Right lobe of liver (tissue), 6 donors: Measurements from ENCODE around the gene IKBKE. TPM values are rescaled to one million over a fixed set of nuclear protein-coding genes. Genes with fewer than 3 reads are reported as not detected.
A peak's percentile ranks its signal among the peaks of the same experiment; 100 is the strongest.

Experiments used
- ATAC-seq, 4 donors: fragments of 200-7000 bp; cut with Tn5 transposase; one replicate each; pipeline ENCODE4 v1.9.1; 2020; ENCODE audit warnings: mild to moderate bottlenecking in 4 of 4, moderate library complexity in 4 of 4
- DNase-seq, 3 donors: peaks; one replicate each; pipeline ENCODE4 v3.0.0-alpha.2; 2020
- H3K27ac ChIP-seq, 3 donors: fragments of 200-600 bp; one replicate each; pipeline ENCODE4 v1.8.0; 2022
- H3K27me3 ChIP-seq, 2 donors: fragments of 200-600 bp; one replicate each; pipeline ENCODE4 v1.8.0; 2022
- H3K36me3 ChIP-seq, 4 donors: fragments of 200-600 bp; sonication (generic) in 1 of 4; one replicate each; pipeline versions ENCODE4 v1.5.1 to v1.8.0; 2017 to 2022; ENCODE audit warnings: control low read depth in 1 of 4
- H3K4me1 ChIP-seq, 4 donors: fragments of 200-600 bp; sonication (generic) in 1 of 4; one replicate each; pipeline versions ENCODE4 v1.5.1 to v1.8.0; 2017 to 2022; ENCODE audit warnings: control low read depth in 1 of 4
- H3K4me3 ChIP-seq, 3 donors: fragments of 200-600 bp; one replicate each; pipeline ENCODE4 v1.8.0; 2022
- H3K9me3 ChIP-seq, 4 donors: fragments of 200-600 bp; sonication (generic) in 1 of 4; one replicate each; pipeline versions ENCODE4 v1.5.1 to v1.8.0; 2017 to 2022; ENCODE audit warnings: control low read depth in 1 of 4
- CTCF ChIP-seq, 4 donors: fragments of 200-600 bp in 3 of 4; fragments of 450-650 bp in 1 of 4; IDR thresholded peaks; one replicate each; pipeline versions ENCODE4 v1.5.1 to v1.8.0; 2016 to 2022; ENCODE audit warnings: antibody characterized with exemption in 4 of 4, mild to moderate bottlenecking in 2 of 4
- POLR2A ChIP-seq: fragments of 450-650 bp; IDR thresholded peaks from one replicate; pipeline ENCODE4 v1.6.1; 2017; ENCODE audit warnings: antibody characterized with exemption, mild to moderate bottlenecking
- WGBS: methylation state at CpG from one replicate; pipeline ENCODE4 v1.1.6; 2018; ENCODE audit warnings: low coverage, low lambda C conversion rate; ENCODE audit not compliant: insufficient coverage; ENCODE audit errors: missing lambda C conversion rate; 5-methylcytosine and 5-hydroxymethylcytosine counted together
- intact Hi-C, 2 donors: fragments of 100-400 bp; cut with DNase I; formaldehyde crosslinking; loops; one replicate each; pipeline versions ENCODE4 v1.11.2 to v1.14.1; 2022
- total RNA-seq, 6 experiments: library from RNA; depleted of rRNA in 2 of 6; stranded (reverse); fragments of >200 nt in 2 of 6; fragmentation: NEBNext Ultra II Directional in 3 of 6; extraction: Animal tissue kit (Norgen Biotek cat#: 25700) in 3 of 6; gene quantifications; one replicate each; pipeline versions ENCODE4 v1.1.0 to v1.2.4, GENCODE V29; 2016 to 2023
- donor health status: DM: no; HTN: yes; CAD: no.
- donor health status: DM: no; HTN: no; CAD: no.
- donor health status: DM: no; HTN: no; CAD: no.
- donor health status: DM: no; HTN: yes; CAD: no.
- donor health status: DM: no; HTN: yes; CAD: no.

Gene IKBKE
- total RNA-seq, 6 experiments from 2014 or later: 0.86 to 2.7 (median 1.9) TPM

- no peak for TF ChIP-seq POLR2A
- no peak for TF ChIP-seq CTCF (IDR thresholded peaks at IDR 0.05)
- 81% methylated on average over 3 of the region's 6 CpGs for WGBS
- Histone ChIP-seq H3K36me3 (no peaks in the 10 kb centered on the region), H3K4me1 (peaks cover 0 to 16% (median 0%) of the 10 kb centered on the region in 4 donors), H3K27me3 (no peaks in the 10 kb centered on the region), H3K4me3 (no peak overlapping the region), H3K27ac (no peak overlapping the region), H3K9me3 (no peaks in the 10 kb centered on the region)
- intact Hi-C loops: no loop called here
- ATAC-seq (no peak), DNase-seq (no peak)
These were observed 24.8 kb downstream of the IKBKE start for GRCh38 chr1:206495011-206495461.

- no peak for DNase-seq
- Histone ChIP-seq H3K27ac (no peak overlapping the region), H3K4me3 (no peak overlapping the region), H3K9me3 (no peaks in the 10 kb centered on the region), H3K4me1 (peaks cover 0 to 17% (median 0%) of the 10 kb centered on the region in 4 donors), H3K36me3 (no peaks in the 10 kb centered on the region), H3K27me3 (no peaks in the 10 kb centered on the region)
- peak in 1 of 4 donors; percentile 9 for ATAC-seq
- TF ChIP-seq POLR2A (no peak), CTCF (IDR thresholded peaks at IDR 0.05) (no peak)
- WGBS: 49% methylated on average over 2 of the region's 3 CpGs
- intact Hi-C loops: no loop called here
These were observed 25.3 kb downstream of the IKBKE start for GRCh38 chr1:206495493-206496046.

- no peak overlapping the region for H3K4me3 ChIP-seq
- no peaks in the 10 kb centered on the region for H3K27me3 ChIP-seq
- no peaks in the 10 kb centered on the region for H3K9me3 ChIP-seq
- peaks cover 0 to 24% (median 3%) of the 10 kb centered on the region in 4 donors for H3K4me1 ChIP-seq
- TF ChIP-seq CTCF (IDR thresholded peaks at IDR 0.05) (no peak), POLR2A (no peak)
- H3K36me3 ChIP-seq: no peaks in the 10 kb centered on the region
- intact Hi-C loops: no loop called here
- DNase-seq (peak in 2 of 3 donors; percentile 67 to 75), ATAC-seq (peak; percentile 22 to 61 (median 42))
- 27% methylated on average over 3 of the region's 6 CpGs for WGBS
- no peak overlapping the region for H3K27ac ChIP-seq
These were observed 26.0 kb downstream of the IKBKE start for GRCh38 chr1:206496131-206496793.

GRCh38 chr1:206497363-206497762 is 27.1 kb downstream of the IKBKE start:
- Histone ChIP-seq H3K36me3 (no peaks in the 10 kb centered on the region), H3K4me3 (no peak overlapping the region), H3K27me3 (no peaks in the 10 kb centered on the region), H3K4me1 (peaks cover 0 to 33% (median 6%) of the 10 kb centered on the region in 4 donors), H3K9me3 (no peaks in the 10 kb centered on the region), H3K27ac (no peak overlapping the region)
- WGBS: 61% methylated on average over 3 of the region's 4 CpGs
- no peak for DNase-seq
- intact Hi-C loops: no loop called here
- ATAC-seq: no peak
- TF ChIP-seq POLR2A (no peak), CTCF (IDR thresholded peaks at IDR 0.05) (no peak)
